ENCODE measurements around the gene KLHL36.

Gene KLHL36

DNA sequence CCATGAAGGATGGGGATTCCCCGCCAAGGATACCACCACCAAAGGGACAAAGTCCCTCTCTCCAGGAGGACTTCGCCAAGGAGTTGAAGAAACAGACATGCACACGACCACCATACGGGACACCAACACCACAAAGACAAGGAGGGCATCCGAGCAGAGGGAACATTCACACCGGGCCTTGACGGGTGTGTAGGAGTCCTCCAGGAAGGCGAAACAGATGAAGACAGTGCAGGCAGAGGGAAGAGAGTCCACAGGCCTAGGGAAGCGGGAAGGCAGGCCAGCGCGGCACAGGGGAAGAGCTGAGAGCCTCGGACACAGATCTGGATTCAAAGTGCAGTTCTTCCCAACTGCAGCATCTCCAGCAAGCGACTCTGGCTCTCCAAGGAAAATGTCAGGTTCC is 41.2 kb upstream of the KLHL36 start:
- no peaks in the 10 kb centered on the region for H3K27me3 ChIP-seq (ENCODE audit: control insufficient read depth in 1 of 2, insufficient read depth in 2 of 2, low read length in 2 of 2)
- H3K27ac ChIP-seq (ENCODE audit: low read depth, low read length) = no peak overlapping the region
- H3K36me3 ChIP-seq (ENCODE audit: control insufficient read depth in 1 of 2, insufficient read depth in 2 of 2, low read length in 2 of 2) = peaks cover 0 to 28% of the 10 kb centered on the region in 2 donors
- H3K4me3 ChIP-seq (ENCODE audit: low read depth in 1 of 2, low read length in 2 of 2) = no peak overlapping the region
- peaks cover 26 to 34% of the 10 kb centered on the region in 2 donors for H3K4me1 ChIP-seq (ENCODE audit: control insufficient read depth in 1 of 2, insufficient read depth in 2 of 2, low read length in 2 of 2)
- H3K9me3 ChIP-seq (ENCODE audit: control insufficient read depth in 1 of 2, low read length in 2 of 2) = no peaks in the 10 kb centered on the region
- H3K9ac ChIP-seq (ENCODE audit: low read depth in 1 of 2, low read length in 2 of 2) = no peak overlapping the region

DNA sequence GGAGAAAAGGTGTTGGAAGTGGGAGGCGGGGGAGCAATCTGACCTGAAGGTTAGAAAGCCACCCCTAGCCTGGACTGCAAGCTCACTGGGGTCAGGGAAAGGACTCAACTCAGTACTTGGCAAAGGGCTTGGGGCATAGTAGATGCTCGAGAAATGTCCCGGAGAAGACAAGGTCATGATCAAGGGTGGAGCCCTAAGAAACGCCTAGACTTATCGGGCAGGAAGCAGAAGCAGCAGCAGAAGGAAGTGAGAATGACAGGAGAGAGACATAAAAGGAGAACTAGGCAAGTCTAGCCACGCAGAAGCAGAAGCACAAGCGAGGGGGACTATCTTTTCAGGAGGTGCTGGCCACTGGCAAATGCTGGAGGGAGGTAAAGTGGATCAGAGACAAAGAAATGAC is 40.6 kb upstream of the KLHL36 start:
- H3K4me1 ChIP-seq (ENCODE audit: control insufficient read depth in 1 of 2, insufficient read depth in 2 of 2, low read length in 2 of 2) = peaks cover 25 to 35% of the 10 kb centered on the region in 2 donors
- H3K27ac ChIP-seq (ENCODE audit: low read depth, low read length) = peak overlapping the region; percentile 58
- no peaks in the 10 kb centered on the region for H3K27me3 ChIP-seq (ENCODE audit: control insufficient read depth in 1 of 2, insufficient read depth in 2 of 2, low read length in 2 of 2)
- peaks cover 0 to 30% of the 10 kb centered on the region in 2 donors for H3K36me3 ChIP-seq (ENCODE audit: control insufficient read depth in 1 of 2, insufficient read depth in 2 of 2, low read length in 2 of 2)
- H3K9me3 ChIP-seq (ENCODE audit: control insufficient read depth in 1 of 2, low read length in 2 of 2) = no peaks in the 10 kb centered on the region
- H3K4me3 ChIP-seq (ENCODE audit: low read depth in 1 of 2, low read length in 2 of 2) = no peak overlapping the region
- H3K9ac ChIP-seq (ENCODE audit: low read depth in 1 of 2, low read length in 2 of 2) = no peak overlapping the region

DNA sequence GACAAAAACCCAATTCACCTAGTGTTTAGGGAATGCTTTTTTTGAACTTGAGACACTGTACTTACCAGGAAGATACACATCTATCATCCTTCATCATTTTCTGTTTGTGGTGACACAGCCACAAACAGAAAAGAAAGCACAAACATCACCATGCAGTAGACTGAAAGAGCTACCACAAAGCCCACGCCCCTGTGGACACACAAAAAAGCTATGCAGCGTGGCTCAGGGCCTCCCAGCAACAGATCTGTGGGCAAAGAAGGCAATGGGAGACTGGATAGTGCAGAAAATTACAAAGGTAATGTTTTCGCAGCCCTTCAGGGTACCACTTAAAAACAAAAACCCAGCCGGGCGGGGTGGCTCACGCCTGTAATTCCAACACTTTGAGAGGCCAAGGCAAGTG is 40.0 kb upstream of the KLHL36 start:
- Histone ChIP-seq H3K27me3 (ENCODE audit: control insufficient read depth in 1 of 2, insufficient read depth in 2 of 2, low read length in 2 of 2) (no peaks in the 10 kb centered on the region), H3K36me3 (ENCODE audit: control insufficient read depth in 1 of 2, insufficient read depth in 2 of 2, low read length in 2 of 2) (peaks cover 0 to 32% of the 10 kb centered on the region in 2 donors), H3K4me3 (ENCODE audit: low read depth in 1 of 2, low read length in 2 of 2) (no peak overlapping the region), H3K27ac (ENCODE audit: low read depth, low read length) (peak overlapping the region; percentile 0), H3K9ac (ENCODE audit: low read depth in 1 of 2, low read length in 2 of 2) (no peak overlapping the region), H3K9me3 (ENCODE audit: control insufficient read depth in 1 of 2, low read length in 2 of 2) (no peaks in the 10 kb centered on the region), H3K4me1 (ENCODE audit: control insufficient read depth in 1 of 2, insufficient read depth in 2 of 2, low read length in 2 of 2) (peaks cover 19 to 35% of the 10 kb centered on the region in 2 donors)

DNA sequence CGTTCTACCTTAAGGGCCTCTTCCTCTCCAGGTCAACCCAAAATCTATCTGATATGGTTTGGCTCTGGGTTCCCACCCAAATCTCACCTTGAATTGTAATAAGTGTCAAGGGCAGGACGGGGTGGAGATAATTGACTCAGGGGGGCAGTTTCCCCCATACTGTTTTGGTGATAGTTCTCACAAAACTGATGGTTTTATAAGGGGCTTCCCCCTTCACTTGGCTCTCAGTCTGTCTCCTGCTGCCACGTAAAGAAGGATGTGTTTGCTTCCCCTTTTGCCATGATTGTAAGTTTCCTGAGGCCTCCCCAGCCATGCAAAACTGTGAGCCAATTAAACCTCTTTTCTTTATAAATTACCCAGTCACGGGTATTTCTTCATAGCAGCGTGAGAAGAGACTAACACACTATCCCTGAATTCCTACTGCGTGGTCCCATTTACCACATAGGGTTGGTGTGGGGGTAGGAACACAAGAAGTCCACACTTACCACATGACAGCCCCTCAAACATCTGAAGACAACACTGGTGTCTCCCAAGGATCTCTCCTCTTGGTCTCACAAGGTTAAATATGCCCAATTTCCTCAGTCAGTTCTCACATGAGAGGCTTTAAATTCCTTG is 38.6 kb upstream of the KLHL36 start:
- Histone ChIP-seq H3K4me1 (ENCODE audit: control insufficient read depth in 1 of 2, insufficient read depth in 2 of 2, low read length in 2 of 2) (peaks cover 18 to 39% of the 10 kb centered on the region in 2 donors), H3K36me3 (ENCODE audit: control insufficient read depth in 1 of 2, insufficient read depth in 2 of 2, low read length in 2 of 2) (peaks cover 0 to 41% of the 10 kb centered on the region in 2 donors), H3K9ac (ENCODE audit: low read depth in 1 of 2, low read length in 2 of 2) (no peak overlapping the region), H3K27me3 (ENCODE audit: control insufficient read depth in 1 of 2, insufficient read depth in 2 of 2, low read length in 2 of 2) (no peaks in the 10 kb centered on the region), H3K9me3 (ENCODE audit: control insufficient read depth in 1 of 2, low read length in 2 of 2) (no peaks in the 10 kb centered on the region), H3K27ac (ENCODE audit: low read depth, low read length) (no peak overlapping the region), H3K4me3 (ENCODE audit: low read depth in 1 of 2, low read length in 2 of 2) (no peak overlapping the region)

DNA sequence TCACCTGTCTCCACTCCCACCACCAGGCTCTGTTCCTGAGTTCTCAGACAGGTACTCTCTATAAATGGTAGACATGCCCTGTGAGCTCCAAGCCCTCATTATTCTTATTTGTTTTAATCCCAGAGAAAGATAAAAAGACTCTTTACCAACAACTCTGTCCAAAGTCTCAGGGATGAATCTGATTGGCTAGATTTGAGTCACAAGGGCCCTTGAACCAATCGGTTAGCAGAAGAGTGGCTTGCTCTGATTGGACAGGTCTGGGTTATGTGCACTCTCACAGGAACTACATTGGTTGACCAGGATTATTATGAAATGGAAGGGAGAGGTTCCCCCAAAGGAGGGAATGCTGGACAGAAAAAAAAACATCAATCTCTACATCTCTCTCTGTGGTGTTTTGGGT is 37.9 kb upstream of the KLHL36 start:
- H3K9me3 ChIP-seq (ENCODE audit: control insufficient read depth in 1 of 2, low read length in 2 of 2) = no peaks in the 10 kb centered on the region
- peaks cover 0 to 46% of the 10 kb centered on the region in 2 donors for H3K36me3 ChIP-seq (ENCODE audit: control insufficient read depth in 1 of 2, insufficient read depth in 2 of 2, low read length in 2 of 2)
- no peak overlapping the region for H3K4me3 ChIP-seq (ENCODE audit: low read depth in 1 of 2, low read length in 2 of 2)
- H3K27ac ChIP-seq (ENCODE audit: low read depth, low read length) = no peak overlapping the region
- H3K27me3 ChIP-seq (ENCODE audit: control insufficient read depth in 1 of 2, insufficient read depth in 2 of 2, low read length in 2 of 2) = no peaks in the 10 kb centered on the region
- H3K4me1 ChIP-seq (ENCODE audit: control insufficient read depth in 1 of 2, insufficient read depth in 2 of 2, low read length in 2 of 2) = peaks cover 25 to 42% of the 10 kb centered on the region in 2 donors
- no peak overlapping the region for H3K9ac ChIP-seq (ENCODE audit: low read depth in 1 of 2, low read length in 2 of 2)

DNA sequence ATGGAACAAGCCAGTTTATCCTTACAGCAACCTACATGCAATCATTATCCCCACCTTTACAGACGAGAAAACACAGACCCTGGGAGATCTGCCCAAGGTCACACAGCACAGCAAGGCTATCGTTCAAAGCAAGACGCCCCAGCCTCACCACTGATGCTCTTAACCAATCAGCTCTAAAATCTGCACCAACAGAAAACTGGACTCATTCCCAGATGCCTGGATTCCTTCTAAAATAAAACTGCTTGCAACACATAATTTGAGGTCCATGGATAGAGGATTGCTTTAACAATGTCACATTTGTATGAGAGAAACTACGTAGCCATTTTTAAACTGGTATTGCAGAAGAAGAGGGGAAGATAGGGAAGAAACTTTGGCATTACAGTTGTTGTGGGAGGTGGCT is 37.3 kb upstream of the KLHL36 start:
- peaks cover 21 to 49% of the 10 kb centered on the region in 2 donors for H3K4me1 ChIP-seq (ENCODE audit: control insufficient read depth in 1 of 2, insufficient read depth in 2 of 2, low read length in 2 of 2)
- H3K27ac ChIP-seq (ENCODE audit: low read depth, low read length) = no peak overlapping the region
- no peaks in the 10 kb centered on the region for H3K9me3 ChIP-seq (ENCODE audit: control insufficient read depth in 1 of 2, low read length in 2 of 2)
- H3K36me3 ChIP-seq (ENCODE audit: control insufficient read depth in 1 of 2, insufficient read depth in 2 of 2, low read length in 2 of 2) = peaks cover 0 to 42% of the 10 kb centered on the region in 2 donors
- no peak overlapping the region for H3K9ac ChIP-seq (ENCODE audit: low read depth in 1 of 2, low read length in 2 of 2)
- no peak overlapping the region for H3K4me3 ChIP-seq (ENCODE audit: low read depth in 1 of 2, low read length in 2 of 2)
- no peaks in the 10 kb centered on the region for H3K27me3 ChIP-seq (ENCODE audit: control insufficient read depth in 1 of 2, insufficient read depth in 2 of 2, low read length in 2 of 2)

DNA sequence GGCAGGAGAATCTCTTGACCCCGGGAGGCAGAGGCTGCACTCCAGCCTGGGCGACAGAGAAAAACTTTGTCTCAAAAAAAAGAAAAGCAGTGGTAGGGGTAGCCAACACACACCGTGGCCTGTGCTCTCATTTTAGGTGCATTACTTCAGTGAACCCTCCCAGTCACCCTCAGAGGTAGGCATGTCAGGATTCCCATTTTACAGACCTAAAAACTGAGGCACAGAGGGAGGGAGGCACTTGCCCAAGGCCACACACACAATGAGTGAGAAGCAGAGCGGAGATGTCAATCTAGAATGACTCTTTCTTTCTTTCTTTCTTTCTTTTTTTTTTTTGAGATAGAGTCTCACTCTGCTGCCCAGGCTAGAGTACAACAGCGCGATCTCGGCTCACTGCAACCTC is 35.6 kb upstream of the KLHL36 start:
- Histone ChIP-seq H3K9ac (ENCODE audit: low read depth in 1 of 2, low read length in 2 of 2) (no peak overlapping the region), H3K27me3 (ENCODE audit: control insufficient read depth in 1 of 2, insufficient read depth in 2 of 2, low read length in 2 of 2) (no peaks in the 10 kb centered on the region), H3K27ac (ENCODE audit: low read depth, low read length) (no peak overlapping the region), H3K9me3 (ENCODE audit: control insufficient read depth in 1 of 2, low read length in 2 of 2) (no peaks in the 10 kb centered on the region), H3K4me1 (ENCODE audit: control insufficient read depth in 1 of 2, insufficient read depth in 2 of 2, low read length in 2 of 2) (peaks cover 15 to 52% of the 10 kb centered on the region in 2 donors), H3K36me3 (ENCODE audit: control insufficient read depth in 1 of 2, insufficient read depth in 2 of 2, low read length in 2 of 2) (peaks cover 0 to 38% of the 10 kb centered on the region in 2 donors), H3K4me3 (ENCODE audit: low read depth in 1 of 2, low read length in 2 of 2) (no peak overlapping the region)

DNA sequence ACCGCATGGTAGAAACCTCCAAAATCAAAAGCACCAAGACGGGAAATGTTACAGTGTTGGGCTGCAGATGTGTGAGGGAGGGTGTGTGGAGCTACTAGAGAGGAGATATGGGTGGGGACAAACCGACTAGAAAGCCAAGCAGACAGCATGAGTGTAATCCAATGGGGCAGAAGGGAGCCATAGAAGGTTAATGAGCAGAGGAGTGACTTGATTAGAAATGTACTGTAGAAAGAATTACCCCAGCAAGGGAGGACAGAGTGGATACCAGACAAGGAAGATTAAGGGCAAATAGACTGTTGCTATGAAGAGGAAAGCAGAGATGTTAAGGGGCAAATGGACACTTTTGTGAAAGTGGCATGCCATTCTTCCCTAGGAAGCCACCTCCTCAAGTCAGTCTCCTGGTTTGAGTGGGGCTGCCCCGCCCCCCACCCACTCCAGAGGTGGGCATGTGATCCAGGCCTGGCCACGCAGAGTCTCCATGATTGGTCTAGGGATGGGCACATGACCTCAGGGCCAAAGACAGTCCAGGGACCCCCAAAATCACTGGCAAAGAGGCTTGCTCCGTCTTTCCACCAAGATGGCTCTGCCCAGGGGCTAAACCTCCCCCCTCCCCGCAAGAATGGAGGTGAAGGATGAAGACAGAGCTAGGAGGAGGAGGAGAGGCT is 34.8 kb upstream of the KLHL36 start:
- peak overlapping the region in 1 of 2 donors; percentile 8 for H3K4me3 ChIP-seq (ENCODE audit: low read depth in 1 of 2, low read length in 2 of 2)
- H3K36me3 ChIP-seq (ENCODE audit: control insufficient read depth in 1 of 2, insufficient read depth in 2 of 2, low read length in 2 of 2) = peaks cover 0 to 38% of the 10 kb centered on the region in 2 donors
- H3K9me3 ChIP-seq (ENCODE audit: control insufficient read depth in 1 of 2, low read length in 2 of 2) = no peaks in the 10 kb centered on the region
- no peak overlapping the region for H3K9ac ChIP-seq (ENCODE audit: low read depth in 1 of 2, low read length in 2 of 2)
- H3K4me1 ChIP-seq (ENCODE audit: control insufficient read depth in 1 of 2, insufficient read depth in 2 of 2, low read length in 2 of 2) = peaks cover 17 to 48% of the 10 kb centered on the region in 2 donors
- H3K27me3 ChIP-seq (ENCODE audit: control insufficient read depth in 1 of 2, insufficient read depth in 2 of 2, low read length in 2 of 2) = no peaks in the 10 kb centered on the region
- no peak overlapping the region for H3K27ac ChIP-seq (ENCODE audit: low read depth, low read length)

DNA sequence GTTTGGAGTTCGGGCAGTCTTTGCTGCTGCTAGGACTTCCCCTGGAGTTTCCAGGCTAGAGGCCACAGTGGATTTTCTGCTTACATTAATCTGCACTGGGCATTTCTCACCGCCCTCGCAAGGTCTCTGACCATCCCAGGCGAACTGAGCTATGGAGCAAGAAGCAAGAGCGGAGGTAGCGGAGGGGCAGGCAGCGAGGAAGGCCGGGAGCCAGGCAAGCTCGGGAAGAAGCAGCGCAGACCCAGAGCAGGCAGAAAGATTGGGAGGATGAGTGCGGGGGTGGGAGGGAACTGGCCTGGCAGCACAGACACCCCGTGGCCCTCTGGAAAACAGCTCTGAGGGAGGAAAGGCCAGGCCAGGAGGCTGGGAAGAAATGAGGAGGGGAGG is 34.2 kb upstream of the KLHL36 start:
- Histone ChIP-seq H3K9me3 (ENCODE audit: control insufficient read depth in 1 of 2, low read length in 2 of 2) (no peaks in the 10 kb centered on the region), H3K4me1 (ENCODE audit: control insufficient read depth in 1 of 2, insufficient read depth in 2 of 2, low read length in 2 of 2) (peaks cover 22 to 53% of the 10 kb centered on the region in 2 donors), H3K36me3 (ENCODE audit: control insufficient read depth in 1 of 2, insufficient read depth in 2 of 2, low read length in 2 of 2) (peaks cover 0 to 36% of the 10 kb centered on the region in 2 donors), H3K27ac (ENCODE audit: low read depth, low read length) (no peak overlapping the region), H3K9ac (ENCODE audit: low read depth in 1 of 2, low read length in 2 of 2) (no peak overlapping the region), H3K27me3 (ENCODE audit: control insufficient read depth in 1 of 2, insufficient read depth in 2 of 2, low read length in 2 of 2) (no peaks in the 10 kb centered on the region), H3K4me3 (ENCODE audit: low read depth in 1 of 2, low read length in 2 of 2) (peak overlapping the region in 1 of 2 donors; percentile 8)

DNA sequence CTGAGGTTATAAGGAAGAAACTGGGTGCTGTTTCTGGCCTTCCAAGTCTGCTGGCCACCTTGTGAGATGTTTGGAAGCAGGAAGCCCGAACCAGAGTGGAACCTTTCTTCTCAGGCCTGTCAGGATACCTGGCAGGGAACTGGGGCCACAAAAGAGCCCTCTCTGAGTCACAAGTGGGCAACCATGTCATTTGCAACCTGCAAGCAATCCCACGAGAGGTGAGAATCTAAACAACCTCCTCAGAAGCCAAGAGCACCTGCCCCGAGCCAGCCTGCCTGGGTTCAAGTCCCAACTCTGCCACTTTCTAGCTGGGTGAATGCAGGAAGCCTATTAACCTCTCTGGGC is 33.7 kb upstream of the KLHL36 start:
- Histone ChIP-seq H3K9ac (ENCODE audit: low read depth in 1 of 2, low read length in 2 of 2) (peak overlapping the region in 1 of 2 donors; percentile 22), H3K27ac (ENCODE audit: low read depth, low read length) (no peak overlapping the region)

More for the DNA sequence above, 33.7 kb upstream of the KLHL36 start:
- Histone ChIP-seq H3K9me3 (ENCODE audit: control insufficient read depth in 1 of 2, low read length in 2 of 2) (no peaks in the 10 kb centered on the region), H3K4me3 (ENCODE audit: low read depth in 1 of 2, low read length in 2 of 2) (peak overlapping the region in 1 of 2 donors; percentile 42), H3K27me3 (ENCODE audit: control insufficient read depth in 1 of 2, insufficient read depth in 2 of 2, low read length in 2 of 2) (no peaks in the 10 kb centered on the region), H3K36me3 (ENCODE audit: control insufficient read depth in 1 of 2, insufficient read depth in 2 of 2, low read length in 2 of 2) (peaks cover 0 to 33% of the 10 kb centered on the region in 2 donors), H3K4me1 (ENCODE audit: control insufficient read depth in 1 of 2, insufficient read depth in 2 of 2, low read length in 2 of 2) (peaks cover 23 to 53% of the 10 kb centered on the region in 2 donors)

All from duodenal mucosa (tissue), 2 donors.